Stimulated activated CD4-positive, alpha-beta T cell treated with anti-CD3 and anti-CD28 coated beads, Interleukin-12 subunit alpha, Interleukin-12 subunit beta, amount 100 ng/mL, for 24 hours (primary cell): ENCODE data around the gene ITPKB.

ENCODE experiments used
- DNase-seq, 2 experiments: peaks; one replicate each; pipeline ENCODE4 v3.0.0-alpha.2; 2020; ENCODE audit warnings: low read depth in 2 of 2

The ITPKB gene

DNA sequence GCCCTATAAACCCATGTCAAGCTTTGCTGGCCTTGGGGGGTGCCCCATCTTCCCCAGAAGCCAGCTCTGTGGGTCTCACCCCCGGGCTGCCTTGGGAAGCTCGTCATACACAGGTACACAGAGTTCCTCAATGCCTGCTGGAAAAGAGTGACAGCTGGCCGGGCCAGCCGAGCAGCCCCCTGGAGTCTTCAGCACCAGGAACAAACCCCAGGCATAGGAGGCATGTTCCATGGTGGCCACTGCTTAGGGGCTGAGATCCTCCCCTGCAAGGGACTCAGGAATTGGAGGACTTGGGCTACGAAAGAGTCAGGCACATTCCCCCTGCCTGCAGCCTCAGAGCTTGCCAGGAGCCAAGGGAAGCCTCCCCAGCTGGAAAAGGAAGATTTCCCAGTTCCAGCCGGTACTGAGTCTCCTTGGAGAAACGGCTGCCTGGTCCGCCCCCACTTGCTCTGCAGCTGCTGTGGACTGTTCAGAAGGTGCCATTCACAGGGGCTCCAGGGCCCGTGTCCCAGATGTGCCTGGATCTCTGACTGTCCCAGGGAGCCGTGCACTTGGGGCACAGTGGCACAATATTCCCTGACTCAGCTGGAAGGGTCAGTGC lies 101.0 kb downstream of the ITPKB start:
- DNase-seq, result no peak

GRCh38 chr1:226637147-226637935 lies 101.7 kb downstream of the ITPKB start:
- DNase-seq, result no peak

DNA sequence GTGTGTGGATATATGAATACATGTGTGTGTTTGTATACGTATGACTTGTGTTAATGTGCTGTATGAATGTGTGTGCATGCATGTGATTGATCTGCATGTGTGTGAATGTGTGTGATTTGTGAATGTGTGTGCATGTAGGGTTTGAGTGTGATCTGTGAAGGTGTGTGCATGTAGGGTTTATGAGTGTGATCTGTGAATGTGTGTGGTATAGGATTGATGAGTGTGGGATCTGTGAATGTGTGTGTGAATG lies 102.3 kb downstream of the ITPKB start:
- DNase-seq, result no peak

DNA sequence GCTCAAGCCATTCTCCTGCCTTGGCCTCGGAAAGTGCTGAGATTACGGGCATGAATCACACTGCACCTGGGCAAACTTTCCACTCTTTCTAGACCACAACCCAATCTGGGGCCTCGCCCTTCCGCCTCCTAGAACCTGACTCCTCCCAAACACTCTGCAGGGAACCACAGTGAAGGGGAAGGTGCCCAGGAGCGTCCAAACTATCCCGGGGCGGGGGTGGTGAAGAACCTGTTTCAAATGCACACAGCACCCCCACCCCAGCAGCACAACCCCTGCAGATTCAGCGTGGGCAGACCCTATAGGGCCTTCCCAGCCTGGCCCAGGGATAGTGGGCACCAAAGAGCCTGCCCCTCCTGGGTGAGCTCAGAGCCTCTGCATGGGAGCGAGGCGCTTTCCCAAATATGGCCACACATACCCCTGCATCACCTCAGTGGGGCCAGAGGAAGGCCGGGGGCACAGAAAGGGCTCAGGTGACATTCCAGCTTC lies 103.6 kb downstream of the ITPKB start:
- peak in 1 of 2 experiments; percentile 54 for DNase-seq

- no peak for DNase-seq
Observed at GRCh38 chr1:226634611-226635246, 104.4 kb downstream of the ITPKB start.

DNA sequence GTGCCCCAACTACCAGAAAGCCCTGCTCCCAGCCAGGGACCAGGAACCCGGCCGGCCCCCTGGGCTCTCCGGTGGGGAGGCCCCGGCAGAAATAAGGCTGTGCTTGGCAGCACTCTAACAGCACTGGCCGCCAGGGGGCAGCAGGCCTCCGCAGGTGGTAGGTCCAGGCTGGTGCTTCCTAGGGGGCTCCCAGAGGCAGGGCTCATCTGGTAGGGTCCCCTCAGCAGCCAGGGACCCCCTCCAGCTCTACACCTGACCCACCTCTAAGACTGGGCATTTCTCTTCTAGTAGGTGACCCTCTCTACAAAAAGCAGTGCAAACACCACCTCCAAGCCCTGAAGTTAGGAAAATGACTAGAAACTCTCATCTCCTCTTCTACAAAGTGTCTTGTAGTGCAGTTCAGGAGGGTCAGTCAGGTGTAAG lies 104.9 kb downstream of the ITPKB start:
- DNase-seq, result peak; percentile 61 to 80

GRCh38 chr1:226633541-226634165 lies 105.4 kb downstream of the ITPKB start:
- DNase-seq, result no peak

- no peak for DNase-seq
Observed at GRCh38 chr1:226632922-226633351, 106.1 kb downstream of the ITPKB start.

- no peak for DNase-seq
Observed at GRCh38 chr1:226632169-226632879, 106.8 kb downstream of the ITPKB start.

GRCh38 chr1:226631229-226632000 lies 107.7 kb downstream of the ITPKB start:
- no peak for DNase-seq

- no peak for DNase-seq
Observed at GRCh38 chr1:226630592-226630991, 108.5 kb downstream of the ITPKB start.

GRCh38 chr1:226629896-226630550 lies 109.1 kb downstream of the ITPKB start:
- DNase-seq, result no peak

DNA sequence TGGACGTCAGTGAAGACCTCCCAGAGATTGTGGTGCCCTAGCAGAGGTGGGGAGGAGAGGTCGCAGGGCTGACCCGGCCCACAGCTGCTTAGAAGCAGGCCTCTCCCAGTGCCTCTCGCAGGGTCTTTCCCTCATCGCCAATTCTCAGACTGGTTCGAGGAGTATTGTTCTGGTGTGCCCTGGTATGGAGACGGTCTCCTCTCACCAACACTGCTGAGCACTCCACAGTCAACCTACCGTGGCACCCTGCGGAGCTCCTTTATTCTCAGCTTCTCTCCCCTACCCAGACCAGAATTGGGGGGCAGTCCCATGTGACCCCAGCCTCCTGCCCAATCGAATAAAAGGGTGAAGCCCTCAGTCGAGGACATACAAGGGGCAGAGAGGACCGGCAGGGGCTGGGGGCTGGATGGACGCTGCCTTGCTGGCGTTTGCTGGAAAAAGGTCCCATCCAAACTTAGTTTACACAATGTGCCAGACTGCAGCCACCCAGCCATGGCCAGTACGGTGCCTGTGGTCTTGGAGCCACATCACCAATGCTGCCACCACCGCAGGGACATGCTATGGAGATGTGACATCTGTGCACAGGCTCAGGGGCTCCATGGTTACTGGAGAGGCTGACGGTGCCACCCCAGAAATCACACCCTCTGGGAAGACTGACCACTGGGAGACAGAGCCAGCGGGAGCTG lies 109.7 kb downstream of the ITPKB start:
- DNase-seq, result no peak

GRCh38 chr1:226628612-226629155 lies 110.4 kb downstream of the ITPKB start:
- no peak for DNase-seq

DNA sequence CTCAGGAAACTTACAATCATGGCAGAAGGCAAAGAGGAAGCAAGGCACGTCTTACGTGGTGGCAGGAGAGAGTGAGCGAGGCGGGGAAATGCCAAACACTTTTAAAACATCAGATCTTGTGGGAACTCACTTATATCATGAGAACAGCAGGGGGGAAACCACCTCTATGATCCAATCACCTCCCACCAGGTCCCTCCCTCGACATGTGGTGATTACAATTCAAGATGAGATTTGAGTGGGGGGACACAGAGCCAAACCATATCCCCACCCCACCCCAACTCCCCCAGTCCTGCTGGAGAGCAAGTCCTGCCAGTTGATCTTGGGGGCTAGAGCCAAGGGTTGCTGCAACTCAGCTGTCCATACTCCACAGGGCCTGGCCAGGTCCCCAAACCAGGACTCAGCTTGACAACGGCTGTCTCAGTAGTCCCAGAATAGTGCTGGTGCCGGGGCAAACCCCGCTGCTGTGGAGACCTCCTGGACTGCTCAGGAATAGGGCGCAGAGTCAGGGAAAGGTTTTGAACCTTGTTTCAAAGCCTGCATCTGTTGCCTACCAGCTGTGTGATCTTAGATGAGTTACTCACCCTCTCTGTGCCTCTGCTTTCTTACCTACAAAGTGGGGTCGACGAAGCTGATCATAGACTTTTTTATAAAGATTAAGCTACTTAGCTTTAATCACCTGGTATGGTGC lies 111.0 kb downstream of the ITPKB start:
- DNase-seq, result no peak

- DNase-seq, result no peak
Observed at GRCh38 chr1:226627050-226627755, 111.9 kb downstream of the ITPKB start.

- DNase-seq, result peak; percentile 75 to 83
Observed at GRCh38 chr1:226626577-226626956, 112.5 kb downstream of the ITPKB start.

DNA sequence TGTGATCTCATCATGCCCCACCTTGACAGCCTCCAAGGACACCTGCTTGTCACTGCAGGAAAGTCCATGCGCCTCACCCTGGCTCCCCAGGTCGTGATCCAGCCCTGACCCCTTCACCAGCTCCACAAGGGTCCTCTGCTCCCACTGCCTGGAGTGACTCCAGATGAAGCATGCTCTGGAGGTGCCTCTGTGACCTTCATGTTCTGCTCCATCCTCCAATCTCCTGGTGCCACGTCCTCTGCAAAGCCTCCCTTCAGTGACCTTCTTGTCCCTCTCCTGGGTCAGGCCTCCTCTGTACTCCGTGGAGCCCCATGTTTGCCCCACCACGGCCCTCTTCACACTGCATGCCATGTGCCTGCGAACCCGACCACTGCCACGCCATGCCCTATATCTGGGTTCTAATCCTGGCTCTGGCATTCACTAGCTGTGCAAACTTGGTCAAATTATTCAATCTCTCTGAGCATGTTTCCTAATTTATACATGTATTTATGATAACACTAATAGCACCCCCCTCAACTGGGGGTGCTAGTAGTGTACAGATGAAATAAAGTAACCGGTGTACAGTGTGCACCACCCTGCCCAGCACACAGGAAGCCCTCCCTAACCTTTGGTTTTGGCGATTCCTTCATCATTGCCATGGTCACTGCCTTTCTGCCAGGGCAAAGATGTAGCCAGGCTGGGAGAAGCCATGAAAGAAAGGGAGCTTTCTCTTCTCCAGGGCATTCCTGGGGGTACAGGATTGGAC lies 113.1 kb downstream of the ITPKB start:
- no peak for DNase-seq
